ENCODE results near the gene TMEM266. TPM values are rescaled to one million over a fixed set of nuclear protein-coding genes. Genes with fewer than 3 reads are reported as not detected.
A peak's percentile ranks its signal among the peaks of the same experiment; 100 is the strongest.

The TMEM266 gene
- total RNA-seq, 1 donor from 2014 or later, result not detected

GRCh38 chr15:76184650-76185035, 124.9 kb downstream of the TMEM266 start:
- DNase-seq, result no peak

- DNase-seq, result peak; percentile 28
Observed at GRCh38 chr15:76185716-76186115, 125.9 kb downstream of the TMEM266 start.

DNA sequence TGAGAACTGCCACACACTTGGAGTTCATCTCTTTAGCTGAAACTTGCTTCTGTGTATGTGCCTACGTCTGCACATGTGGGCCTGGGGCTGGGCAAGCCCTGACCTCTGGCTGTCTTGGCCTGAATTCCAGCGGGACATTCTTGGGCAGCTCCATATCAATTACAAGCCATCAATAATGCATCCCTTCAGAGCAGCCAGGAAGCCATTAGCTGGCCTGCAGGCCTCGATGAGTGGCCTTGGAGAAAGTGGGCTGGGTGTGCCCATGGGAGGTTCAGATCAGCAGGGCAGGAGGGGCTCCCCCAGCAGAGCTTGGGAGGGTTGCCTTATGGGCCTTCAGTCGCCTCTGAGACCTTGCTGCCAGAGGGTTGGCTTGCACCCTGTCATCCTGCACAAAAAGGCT, 127.4 kb downstream of the TMEM266 start:
- DNase-seq, result no peak

- DNase-seq, result no peak
Observed at GRCh38 chr15:76189106-76189505, 129.3 kb downstream of the TMEM266 start.

DNA sequence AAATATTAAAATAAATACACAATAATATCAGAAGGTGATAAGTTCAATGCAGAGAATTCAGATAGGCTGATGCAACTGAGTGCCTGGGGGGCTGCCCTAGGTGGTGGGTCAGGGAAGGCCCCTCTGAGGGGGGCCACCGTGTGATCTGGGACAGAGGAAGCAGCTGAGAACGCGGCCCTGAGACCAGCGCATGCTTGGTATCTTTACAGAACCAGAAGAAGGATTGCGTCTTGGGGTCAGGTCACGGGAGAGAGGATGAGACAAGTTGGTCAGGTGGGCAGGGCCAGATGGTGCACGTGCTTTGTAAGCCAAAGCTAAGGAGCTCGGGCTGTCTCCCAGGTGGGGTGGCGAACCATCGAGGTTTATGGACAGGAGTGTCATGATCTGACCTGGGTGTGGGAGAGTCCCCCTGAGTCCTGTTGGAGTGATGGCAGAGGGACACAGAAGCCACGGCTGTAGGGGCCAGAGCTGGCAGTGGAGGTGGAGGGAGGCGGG, 130.3 kb downstream of the TMEM266 start:
- no peak for DNase-seq

- peak; percentile 83 for DNase-seq
Observed at GRCh38 chr15:76190751-76191538, 131.2 kb downstream of the TMEM266 start.

GRCh38 chr15:76191539-76192244, 131.9 kb downstream of the TMEM266 start:
- DNase-seq, result no peak

DNA sequence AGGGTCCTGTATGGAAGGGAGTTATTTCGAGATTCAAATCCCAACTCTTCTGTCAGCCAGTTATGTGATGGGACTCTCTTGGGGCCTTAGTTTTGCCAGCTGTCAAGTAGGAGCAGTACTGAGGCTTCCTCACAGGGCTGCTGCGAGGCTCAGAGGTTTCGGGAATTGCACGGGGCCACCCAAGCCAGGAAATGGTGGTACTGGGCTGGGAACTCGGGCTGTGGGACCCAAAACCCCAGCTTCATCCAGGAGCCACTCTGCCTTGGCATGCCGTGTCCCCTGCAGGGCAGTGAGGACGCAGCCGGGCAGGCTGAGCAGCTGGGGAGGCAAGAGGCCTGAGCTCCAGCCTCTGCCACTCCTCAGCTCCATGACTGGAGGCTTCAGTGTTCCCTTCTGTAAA, 132.9 kb downstream of the TMEM266 start:
- DNase-seq, result no peak

GRCh38 chr15:76193934-76194333, 134.1 kb downstream of the TMEM266 start:
- no peak for DNase-seq

DNA sequence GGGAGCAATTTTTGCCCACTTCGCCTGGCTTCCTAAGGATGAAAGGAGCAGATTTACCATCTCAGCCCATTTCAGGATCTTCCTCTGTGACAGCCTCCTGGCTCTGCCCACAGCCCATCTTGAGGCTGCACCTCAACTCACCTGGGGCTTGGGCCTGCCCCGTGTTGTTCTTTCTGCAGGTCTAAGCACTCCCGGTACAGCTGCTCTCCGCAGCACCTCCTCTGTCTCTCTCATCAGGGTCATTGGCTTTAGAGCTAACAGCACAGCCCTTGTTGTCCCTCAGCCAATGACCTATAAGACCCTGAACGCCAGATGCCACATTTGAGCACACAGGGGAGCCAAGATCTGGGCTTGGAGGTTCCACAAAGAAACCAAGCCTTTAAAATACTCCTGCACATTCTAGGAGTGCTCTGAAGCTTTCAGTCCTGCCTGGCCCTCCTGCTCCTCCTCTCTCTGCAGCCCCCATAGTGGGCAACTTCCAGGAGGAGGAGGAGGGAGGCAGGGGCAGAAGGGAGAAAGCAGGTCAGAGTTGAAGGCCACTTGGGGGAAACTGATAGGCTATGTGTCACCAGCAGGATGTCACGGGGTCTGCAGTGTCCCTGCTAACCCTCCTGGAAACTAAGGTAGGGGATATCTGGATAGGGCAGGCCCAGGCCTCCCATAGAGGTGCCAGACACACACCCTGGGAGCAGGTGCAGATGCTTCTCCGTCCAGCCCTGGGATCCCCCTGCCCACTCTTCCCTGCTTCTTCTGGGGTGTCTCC, 135.9 kb downstream of the TMEM266 start:
- DNase-seq, result no peak

GRCh38 chr15:76196269-76197231, 136.8 kb downstream of the TMEM266 start:
- DNase-seq, result peak; percentile 49

DNA sequence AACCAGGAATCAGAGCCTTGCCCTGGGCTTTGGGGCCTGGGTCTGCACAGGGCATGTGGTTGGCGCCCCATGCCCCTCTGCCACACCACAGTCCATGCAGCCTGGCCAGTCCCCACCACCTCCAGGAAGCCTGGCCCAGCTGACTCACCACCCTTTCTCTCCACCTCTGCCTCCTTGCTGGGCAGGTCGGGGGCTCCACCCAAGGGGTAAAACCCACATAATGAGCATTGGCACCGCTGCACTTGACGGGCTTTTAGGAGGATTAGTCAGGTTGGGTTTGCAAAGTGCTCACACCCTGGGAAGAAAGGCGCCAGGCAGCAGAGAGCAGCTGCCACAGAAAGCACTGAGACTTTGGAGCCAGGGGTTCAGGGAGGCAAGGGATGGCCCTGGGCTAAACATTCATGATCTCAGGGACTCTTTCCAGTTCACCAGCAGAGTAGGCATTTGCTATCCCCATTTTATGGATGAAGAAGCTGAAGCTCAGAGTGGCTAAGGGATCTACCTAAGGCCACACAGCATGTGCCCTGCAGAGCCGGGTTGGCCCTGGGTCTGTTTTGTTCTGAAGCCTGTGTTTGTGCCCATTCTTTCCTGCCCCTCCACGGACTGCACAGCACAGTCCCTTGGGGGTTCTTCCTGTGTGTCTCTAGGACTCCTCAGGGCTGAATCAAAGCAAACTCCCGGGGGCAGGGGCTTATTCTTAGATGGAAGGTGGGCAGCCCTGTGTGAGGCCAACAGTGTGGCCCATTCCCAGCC, 138.1 kb downstream of the TMEM266 start:
- no peak for DNase-seq

DNA sequence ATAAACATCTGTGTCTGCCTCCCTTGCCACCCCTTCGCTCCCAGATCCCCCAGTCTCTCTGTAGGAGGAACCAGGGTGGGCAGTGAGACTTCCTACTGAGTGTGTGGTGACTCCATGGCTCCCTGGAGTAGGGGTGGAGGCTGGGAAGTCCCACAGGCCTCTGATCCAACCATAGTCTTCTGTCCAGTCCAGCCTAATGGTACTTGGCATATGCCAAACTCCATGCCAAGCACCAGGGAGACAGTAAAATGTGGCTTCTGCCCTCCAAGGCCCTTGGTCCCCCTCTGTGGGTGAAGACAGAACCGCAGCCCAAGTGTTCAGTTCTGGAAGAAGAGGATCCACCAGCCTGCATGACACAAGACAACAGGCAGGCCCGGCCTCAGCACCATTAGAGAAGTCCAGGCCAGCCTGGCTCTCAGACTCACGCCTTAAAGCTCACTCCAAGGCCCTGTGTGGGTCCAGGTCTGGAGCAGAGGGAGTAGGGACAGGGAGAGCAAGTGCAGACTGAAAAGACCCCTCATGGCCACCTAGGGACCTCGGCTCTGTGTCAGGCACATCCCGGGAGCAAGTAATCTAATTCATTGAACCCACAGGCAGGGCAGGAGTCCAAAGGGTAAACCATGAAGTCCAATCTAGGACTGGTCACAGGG, 138.8 kb downstream of the TMEM266 start:
- no peak for DNase-seq

DNA sequence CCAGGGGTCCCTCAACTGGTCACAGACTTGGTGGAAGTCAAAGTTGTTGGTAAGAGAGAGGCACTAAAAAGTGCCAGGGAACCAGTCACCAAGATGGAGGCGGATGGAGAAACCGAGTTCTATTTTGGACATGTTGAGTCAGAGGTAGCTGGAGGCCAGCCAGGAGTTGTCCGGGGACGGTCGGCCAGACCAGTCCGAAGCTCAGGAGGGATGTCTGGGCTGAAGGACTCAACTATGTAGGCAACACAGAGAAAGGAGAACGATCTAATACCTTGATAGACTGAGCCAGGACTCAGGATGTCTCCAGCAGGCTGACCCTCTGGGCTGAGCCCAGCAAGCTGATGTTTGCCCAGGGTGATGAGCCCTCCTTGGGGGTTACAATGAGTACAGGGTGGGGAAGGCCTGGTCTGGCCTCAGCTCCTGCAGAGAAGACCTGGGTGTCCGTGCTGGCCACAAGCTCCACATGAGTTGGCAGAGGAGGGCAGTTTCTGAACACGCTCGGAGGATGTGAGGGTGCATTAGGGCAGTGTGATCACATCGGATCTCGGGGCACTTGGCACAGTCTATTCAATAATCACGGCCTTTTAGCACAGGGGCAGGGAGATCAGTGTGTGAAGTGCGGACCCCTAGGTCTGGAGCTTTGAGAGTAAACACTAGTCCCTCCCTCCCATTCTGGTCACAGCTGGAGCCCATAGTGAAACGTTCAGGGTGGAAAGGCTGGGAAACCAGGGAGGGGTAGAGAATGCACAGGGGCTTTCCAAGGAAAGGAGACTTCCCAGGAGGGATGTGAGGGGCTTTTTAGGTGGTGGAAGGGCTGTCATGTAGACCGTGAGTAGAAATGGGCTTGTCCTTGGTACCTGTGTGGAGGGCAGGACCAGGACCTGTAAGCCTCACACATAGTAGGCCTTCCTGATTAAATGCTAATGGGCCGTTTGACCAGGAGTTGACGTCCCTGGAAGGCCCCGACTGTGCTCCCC, 139.6 kb downstream of the TMEM266 start:
- DNase-seq, result no peak

DNA sequence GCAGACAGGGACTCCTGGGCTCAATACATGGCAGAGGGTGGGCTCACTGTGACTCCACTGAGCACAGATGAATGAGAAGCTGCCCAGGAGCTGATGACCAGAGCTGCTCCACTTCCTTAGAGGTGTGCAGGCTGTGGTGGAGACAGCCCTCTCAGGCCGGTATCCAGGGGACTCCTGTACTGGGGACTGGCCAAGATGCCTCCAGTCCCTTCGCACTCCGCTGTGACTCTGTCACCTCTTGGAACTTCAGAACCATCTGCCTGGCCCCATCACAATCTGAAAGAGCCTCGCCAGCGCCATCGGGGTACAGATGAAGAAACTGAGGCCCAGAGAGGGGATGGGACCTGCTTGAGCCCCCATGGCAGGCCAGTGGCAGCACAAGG, 140.3 kb downstream of the TMEM266 start:
- DNase-seq, result no peak

DNA sequence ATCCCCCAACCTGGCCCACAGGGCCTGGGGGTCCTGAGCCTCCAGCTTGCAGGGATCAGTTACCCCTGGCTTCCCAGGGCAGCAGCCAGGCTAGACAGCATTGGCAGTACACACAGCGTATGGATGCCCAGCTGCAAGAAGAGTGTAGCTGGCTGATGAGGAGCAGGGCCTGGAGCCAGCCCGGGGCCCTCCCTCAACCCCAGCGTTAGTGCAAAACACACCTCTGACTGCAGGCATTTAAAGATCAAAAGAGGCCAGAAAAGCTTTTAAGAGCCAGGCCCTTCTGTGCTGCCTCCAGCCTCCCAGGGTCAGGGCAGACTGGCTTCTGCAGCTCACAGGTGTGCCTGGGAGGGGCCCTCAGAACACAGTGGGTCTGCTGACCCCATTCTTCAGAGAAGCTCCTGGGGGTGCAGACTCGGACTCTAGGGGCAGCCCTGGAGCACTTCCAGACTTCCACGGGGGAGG, 140.9 kb downstream of the TMEM266 start:
- no peak for DNase-seq

- no peak for DNase-seq
Observed at GRCh38 chr15:76201536-76202255, 141.9 kb downstream of the TMEM266 start.
